GM12878 (cell line): ENCODE results near the gene UVRAG. TPM values are rescaled to one million over a fixed set of nuclear protein-coding genes. Genes with fewer than 3 reads are reported as not detected.

Experiments used
- ATAC-seq: fragments of 200-7000 bp; cut with Tn5 transposase; 3 replicates; pipeline ENCODE4 v1.9.1; 2020; ENCODE audit warnings: mild to moderate bottlenecking, moderate library complexity
- BruUV-seq: library from RNA; stranded (reverse); fragments of 400-500 nt; replicated peaks from 2 replicates; lab custom pipeline; 2021; lab: Mats Ljungman, UMichigan
- CTCF ChIA-PET: fragments of 300-600 bp; sonication (Branson Sonifier 250); formaldehyde crosslinking; extraction: SDS; loops from one replicate; lab custom pipeline; 2021; ENCODE audit warnings: inconsistent platforms; lab: Yijun Ruan, JAX
- POLR2A ChIA-PET: fragments of 350-600 bp; formaldehyde crosslinking; extraction: SDS; loops from one replicate; lab custom pipeline; 2021; ENCODE audit warnings: inconsistent platforms; lab: Charles Lee
- RAD21 ChIA-PET: fragments of 300-600 bp; sonication (Branson Sonifier 250); formaldehyde crosslinking; loops from one replicate; lab custom pipeline; 2023; ENCODE audit warnings: antibody characterized with exemption; ENCODE audit not compliant: unreplicated experiment; lab: Charles Lee
- SMC1A ChIA-PET: fragments of 300-600 bp; sonication (Branson Sonifier 250); formaldehyde crosslinking; loops from one replicate; lab custom pipeline; 2023; ENCODE audit not compliant: unreplicated experiment, uncharacterized antibody; lab: Charles Lee
- DNase-seq: peaks from one replicate; pipeline ENCODE4 v3.0.0-alpha.2; 2011; ENCODE audit warnings: low read depth, low spot score
- FAIRE-seq: peaks from 3 replicates; lab custom pipeline; 2011; peaks lifted over from hg19 to GRCh38; lab: Jason Lieb, UNC
- H2AFZ ChIP-seq: 2 replicates; pipeline ENCODE4 v1.6.0; 2011; ENCODE audit warnings: low read depth, low read length, control low read depth; ENCODE audit not compliant: control insufficient read depth
- H3K27ac ChIP-seq: 2 replicates; pipeline ENCODE4 v1.5.1; 2011; ENCODE audit warnings: control low read depth; ENCODE audit not compliant: control insufficient read depth, insufficient read depth
- H3K27me3 ChIP-seq, 2 experiments: replicated peaks in 1 of 2; 2 replicates each; pipeline versions ENCODE4 v1.6.0 to v1.6.1; 2011; ENCODE audit warnings: low read length in 1 of 2; ENCODE audit not compliant: control insufficient read depth in 2 of 2, insufficient read depth in 2 of 2
- H3K36me3 ChIP-seq, 2 experiments: 2 replicates each; pipeline ENCODE4 v1.5.1; 2011; ENCODE audit warnings: low read length in 1 of 2; ENCODE audit not compliant: control insufficient read depth in 2 of 2, insufficient read depth in 2 of 2
- H3K4me1 ChIP-seq: 2 replicates; pipeline ENCODE4 v1.6.1; 2011; ENCODE audit warnings: mild to moderate bottlenecking, low read length, moderate library complexity, mixed read lengths; ENCODE audit not compliant: control insufficient read depth, insufficient read depth
- H3K4me2 ChIP-seq: 2 replicates; pipeline ENCODE4 v1.6.0; 2011; ENCODE audit warnings: control low read depth; ENCODE audit not compliant: control insufficient read depth, insufficient read depth
- H3K4me3 ChIP-seq: fragments of 200-600 bp; sonication (generic); 2 replicates; pipeline ENCODE4 v1.5.1; 2016
- H3K79me2 ChIP-seq: 2 replicates; pipeline ENCODE4 v1.6.0; 2011; ENCODE audit warnings: low read length; ENCODE audit not compliant: control insufficient read depth, insufficient read depth
- H3K9ac ChIP-seq: 2 replicates; pipeline ENCODE4 v1.8.0; 2011; ENCODE audit warnings: low read length, control low read depth, mixed read lengths; ENCODE audit not compliant: control insufficient read depth, insufficient read depth
- H3K9me3 ChIP-seq: replicated peaks from 3 replicates; pipeline ENCODE4 v1.5.1; 2011; ENCODE audit warnings: mild to moderate bottlenecking, low read length; ENCODE audit not compliant: control insufficient read depth, insufficient read depth
- H4K20me1 ChIP-seq: 2 replicates; pipeline ENCODE4 v1.6.0; 2011; ENCODE audit not compliant: control insufficient read depth, insufficient read depth
- ESRRA ChIP-seq: IDR thresholded peaks from 2 replicates; pipeline ENCODE4 v1.6.1; 2012; ENCODE audit warnings: mild to moderate bottlenecking, low read length, improper control_type of control experiment
- HSF1 ChIP-seq: fragments of 150-350 bp; IDR thresholded peaks from 2 replicates; pipeline ENCODE4 v1.6.1; 2014; ENCODE audit warnings: mild to moderate bottlenecking, low read depth, low read length
- MXI1 ChIP-seq: fragments of 150-350 bp; IDR thresholded peaks from 2 replicates; pipeline ENCODE4 v1.6.1; 2011; ENCODE audit warnings: low read depth, mild to moderate bottlenecking, inconsistent platforms, low read length, improper control_type of control experiment
- NRF1 ChIP-seq: conservative IDR thresholded peaks from 2 replicates; pipeline ENCODE4 v1.6.1; 2011; ENCODE audit warnings: mild to moderate bottlenecking, low read depth, low read length, improper control_type of control experiment
- POLR2AphosphoS2 ChIP-seq: IDR thresholded peaks from 2 replicates; pipeline ENCODE4 v1.6.1; 2011; ENCODE audit warnings: low read depth, mild to moderate bottlenecking, low read length, improper control_type of control experiment, moderate library complexity
- SKIL ChIP-seq: fragments of 450-650 bp; IDR thresholded peaks from 2 replicates; pipeline ENCODE4 v1.6.1; 2017; ENCODE audit warnings: mild to moderate bottlenecking, low read depth, inconsistent platforms; ENCODE audit not compliant: poor library complexity, severe bottlenecking
- WGBS: methylation state at CpG from one replicate; pipeline ENCODE4 v1.1.6; 2016; ENCODE audit warnings: low lambda C conversion rate; ENCODE audit not compliant: insufficient replicate concordance, insufficient coverage; ENCODE audit errors: missing lambda C conversion rate; 5-methylcytosine and 5-hydroxymethylcytosine counted together
- in situ Hi-C: fragments of 300-500 bp; cut with MboI; formaldehyde crosslinking; loops from 9 replicates; pipeline ENCODE4 v1.14.3; 2018; ENCODE audit warnings: mixed read lengths
- intact Hi-C: fragments of 100-400 bp; cut with micrococcal nuclease; formaldehyde crosslinking; loops from one replicate; pipeline ENCODE4 v1.14.2; 2022; ENCODE audit not compliant: unreplicated experiment
- polyA plus RNA-seq, 11 experiments: library from polyadenylated mRNA; depleted of rRNA in 4 of 11; unstranded in 6 of 11; stranded (reverse) in 5 of 11; fragments of >200 nt; fragmentation: Nextera tagmentation in 4 of 11; fragmentation: Illumina TruSeq in 1 of 11; extraction: Ambion mirVana in 4 of 11; extraction: Trizol in 1 of 11; gene quantifications; 1 replicate in 1 of 11; 2 replicates in 10 of 11; pipeline versions ENCODE4 v1.2.1 to v1.2.3, GENCODE V29; 2011 to 2016; ENCODE audit warnings: inconsistent platforms in 2 of 11, missing spikeins in 2 of 11, low read depth in 1 of 11
- total RNA-seq, 4 experiments: library from RNA; depleted of rRNA in 3 of 4; stranded (reverse); fragments of >200 nt in 3 of 4; fragmentation: Illumina TruSeq in 1 of 4; extraction: Trizol in 1 of 4; gene quantifications; 2 replicates each; pipeline versions ENCODE4 v1.2.1 to v1.2.3, GENCODE V29; 2013 to 2021
- TF ChIP-seq, protein P1 (sequence below): IDR thresholded peaks from 2 replicates; pipeline ENCODE4 v1.6.1; 2011; ENCODE audit warnings: borderline replicate concordance, low read depth, mild to moderate bottlenecking, moderate library complexity, mixed read lengths, low read length; ENCODE audit not compliant: insufficient read depth; ENCODE audit errors: extremely low read length
- TF ChIP-seq, protein P2 (sequence below): fragments of 450-650 bp; IDR thresholded peaks from 2 replicates; pipeline ENCODE4 v1.6.1; 2017; ENCODE audit warnings: mild to moderate bottlenecking, moderate library complexity

The UVRAG gene
- total and polyA plus RNA-seq, 10 of the 15 experiments (the other 5 are each of a cell fraction or from before 2014, with no cell fraction given) = 7.0 to 43.4 (median 37.0) TPM

DNA sequence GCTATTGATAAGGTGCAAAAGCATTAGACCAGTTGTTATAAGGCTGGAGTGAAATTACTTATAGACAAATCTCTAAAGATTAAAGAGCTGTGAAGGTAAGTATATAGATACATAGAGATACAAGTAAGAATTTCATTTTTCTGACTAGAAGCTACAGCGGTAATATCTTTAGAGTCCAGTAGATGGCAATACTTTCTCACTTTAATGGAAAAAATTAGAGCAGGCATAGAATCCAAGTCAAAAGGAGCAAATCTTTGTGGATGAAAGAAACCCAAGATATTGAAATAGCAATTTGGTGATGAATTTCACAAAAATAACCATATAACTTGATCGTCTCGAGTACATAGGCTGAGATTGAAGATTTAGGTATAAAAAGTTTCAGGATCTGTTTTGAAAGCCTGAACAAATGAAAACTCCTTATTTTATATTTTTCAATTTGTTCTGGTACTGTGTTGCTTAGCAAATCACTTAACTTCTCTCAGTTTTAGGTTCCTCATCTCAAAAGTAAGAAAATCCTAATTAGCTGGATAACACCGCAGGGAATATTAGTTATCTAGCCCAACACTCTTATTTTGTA lies 81.9 kb downstream of the UVRAG start (continued):
- TF ChIP-seq SKIL = peak; percentile 53

DNA sequence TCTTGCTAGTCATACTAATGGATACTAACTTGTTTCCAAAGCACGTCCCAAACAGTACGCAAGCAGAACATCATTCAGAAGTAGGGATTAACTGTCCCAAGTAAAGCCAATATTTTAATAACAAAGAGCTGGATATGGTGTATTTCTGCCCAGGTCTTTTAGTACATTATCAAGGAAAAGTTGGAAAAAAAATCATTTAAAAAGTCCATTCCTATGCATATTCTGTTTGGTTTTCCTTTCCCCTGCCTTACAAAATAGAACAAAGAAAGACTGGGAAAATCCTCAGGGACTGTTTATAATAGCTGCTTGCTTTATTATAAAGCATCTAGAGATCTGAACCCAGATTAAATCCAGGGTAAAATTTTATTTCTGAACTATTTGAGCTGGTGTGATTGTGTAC lies 83.9 kb downstream of the UVRAG start:
- Histone ChIP-seq H3K79me2 (peaks cover 4% of the 10 kb centered on the region), H3K27ac (no peak overlapping the region), H3K4me3 (no peak overlapping the region), H3K4me2 (no peak overlapping the region), H3K36me3 (peaks cover 2 to 11% of the 10 kb centered on the region in 2 experiments; a peak in 2 of 4 replicates), H3K9me3 (no peaks in the 10 kb centered on the region), H4K20me1 (no peaks in the 10 kb centered on the region; the same call in 1 of the 2 replicates), H3K9ac (no peak overlapping the region), H3K4me1 (peaks cover 2% of the 10 kb centered on the region; the same call in 1 of the 2 replicates), H2AFZ (no peak overlapping the region), H3K27me3 (no peaks in the 10 kb centered on the region)
- ChIA-PET CTCF (interaction anchor here (0.7 to 8.9 kb wide), 9 partner anchors 9 to 420 kb away, joined by 3 to 139 read pairs (median 3); no protein-coding TSS in a partner anchor), RAD21 (interaction anchor here (1.0 to 7.3 kb wide), 3 partner anchors 96 to 308 kb away, joined by 3 to 75 read pairs (median 11); no protein-coding TSS in a partner anchor), POLR2A (no interaction called here), SMC1A (interaction anchor here (0.7 to 13.0 kb wide), 9 partner anchors 12 to 254 kb away, joined by 3 to 128 read pairs (median 3); no protein-coding TSS in a partner anchor)
- ATAC-seq (no peak), FAIRE-seq (no peak), DNase-seq (no peak)
- BruUV-seq = no TSS peak
- in situ Hi-C loops = loop anchor here (5.0 kb wide), 1 partner anchor 253 kb away; no protein-coding TSS in a partner anchor
- intact Hi-C loops = loop anchor here (5.0 kb wide), 1 partner anchor 418 kb away; no protein-coding TSS in a partner anchor
- WGBS = 90% methylated on average over 2 of the region's 2 CpGs
- TF ChIP-seq MXI1 = no peak
- TF ChIP-seq, protein P1, sequence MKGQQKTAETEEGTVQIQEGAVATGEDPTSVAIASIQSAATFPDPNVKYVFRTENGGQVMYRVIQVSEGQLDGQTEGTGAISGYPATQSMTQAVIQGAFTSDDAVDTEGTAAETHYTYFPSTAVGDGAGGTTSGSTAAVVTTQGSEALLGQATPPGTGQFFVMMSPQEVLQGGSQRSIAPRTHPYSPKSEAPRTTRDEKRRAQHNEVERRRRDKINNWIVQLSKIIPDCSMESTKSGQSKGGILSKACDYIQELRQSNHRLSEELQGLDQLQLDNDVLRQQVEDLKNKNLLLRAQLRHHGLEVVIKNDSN = no peak
- TF ChIP-seq POLR2AphosphoS2 = no peak
- TF ChIP-seq ESRRA = no peak
- TF ChIP-seq, protein P2, sequence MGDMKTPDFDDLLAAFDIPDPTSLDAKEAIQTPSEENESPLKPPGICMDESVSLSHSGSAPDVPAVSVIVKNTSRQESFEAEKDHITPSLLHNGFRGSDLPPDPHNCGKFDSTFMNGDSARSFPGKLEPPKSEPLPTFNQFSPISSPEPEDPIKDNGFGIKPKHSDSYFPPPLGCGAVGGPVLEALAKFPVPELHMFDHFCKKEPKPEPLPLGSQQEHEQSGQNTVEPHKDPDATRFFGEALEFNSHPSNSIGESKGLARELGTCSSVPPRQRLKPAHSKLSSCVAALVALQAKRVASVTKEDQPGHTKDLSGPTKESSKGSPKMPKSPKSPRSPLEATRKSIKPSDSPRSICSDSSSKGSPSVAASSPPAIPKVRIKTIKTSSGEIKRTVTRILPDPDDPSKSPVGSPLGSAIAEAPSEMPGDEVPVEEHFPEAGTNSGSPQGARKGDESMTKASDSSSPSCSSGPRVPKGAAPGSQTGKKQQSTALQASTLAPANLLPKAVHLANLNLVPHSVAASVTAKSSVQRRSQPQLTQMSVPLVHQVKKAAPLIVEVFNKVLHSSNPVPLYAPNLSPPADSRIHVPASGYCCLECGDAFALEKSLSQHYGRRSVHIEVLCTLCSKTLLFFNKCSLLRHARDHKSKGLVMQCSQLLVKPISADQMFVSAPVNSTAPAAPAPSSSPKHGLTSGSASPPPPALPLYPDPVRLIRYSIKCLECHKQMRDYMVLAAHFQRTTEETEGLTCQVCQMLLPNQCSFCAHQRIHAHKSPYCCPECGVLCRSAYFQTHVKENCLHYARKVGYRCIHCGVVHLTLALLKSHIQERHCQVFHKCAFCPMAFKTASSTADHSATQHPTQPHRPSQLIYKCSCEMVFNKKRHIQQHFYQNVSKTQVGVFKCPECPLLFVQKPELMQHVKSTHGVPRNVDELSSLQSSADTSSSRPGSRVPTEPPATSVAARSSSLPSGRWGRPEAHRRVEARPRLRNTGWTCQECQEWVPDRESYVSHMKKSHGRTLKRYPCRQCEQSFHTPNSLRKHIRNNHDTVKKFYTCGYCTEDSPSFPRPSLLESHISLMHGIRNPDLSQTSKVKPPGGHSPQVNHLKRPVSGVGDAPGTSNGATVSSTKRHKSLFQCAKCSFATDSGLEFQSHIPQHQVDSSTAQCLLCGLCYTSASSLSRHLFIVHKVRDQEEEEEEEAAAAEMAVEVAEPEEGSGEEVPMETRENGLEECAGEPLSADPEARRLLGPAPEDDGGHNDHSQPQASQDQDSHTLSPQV = no peak
- no peak for TF ChIP-seq NRF1
- TF ChIP-seq HSF1 = no peak
